HG03159 (cell line): ENCODE measurements around the gene ORM1.
"Not testable (repeated sequence)": the region's sequence is repeated elsewhere in the genome, so short reads cannot be mapped to it uniquely, and the experiment has no call there.

Source experiments
- ATAC-seq: cut with Tn5 transposase; IDR thresholded peaks from one replicate; pipeline ENCODE4 v1.9.1; 2021; ENCODE audit warnings: mild to moderate bottlenecking, moderate library complexity; ENCODE audit not compliant: unreplicated experiment

Gene ORM1

DNA sequence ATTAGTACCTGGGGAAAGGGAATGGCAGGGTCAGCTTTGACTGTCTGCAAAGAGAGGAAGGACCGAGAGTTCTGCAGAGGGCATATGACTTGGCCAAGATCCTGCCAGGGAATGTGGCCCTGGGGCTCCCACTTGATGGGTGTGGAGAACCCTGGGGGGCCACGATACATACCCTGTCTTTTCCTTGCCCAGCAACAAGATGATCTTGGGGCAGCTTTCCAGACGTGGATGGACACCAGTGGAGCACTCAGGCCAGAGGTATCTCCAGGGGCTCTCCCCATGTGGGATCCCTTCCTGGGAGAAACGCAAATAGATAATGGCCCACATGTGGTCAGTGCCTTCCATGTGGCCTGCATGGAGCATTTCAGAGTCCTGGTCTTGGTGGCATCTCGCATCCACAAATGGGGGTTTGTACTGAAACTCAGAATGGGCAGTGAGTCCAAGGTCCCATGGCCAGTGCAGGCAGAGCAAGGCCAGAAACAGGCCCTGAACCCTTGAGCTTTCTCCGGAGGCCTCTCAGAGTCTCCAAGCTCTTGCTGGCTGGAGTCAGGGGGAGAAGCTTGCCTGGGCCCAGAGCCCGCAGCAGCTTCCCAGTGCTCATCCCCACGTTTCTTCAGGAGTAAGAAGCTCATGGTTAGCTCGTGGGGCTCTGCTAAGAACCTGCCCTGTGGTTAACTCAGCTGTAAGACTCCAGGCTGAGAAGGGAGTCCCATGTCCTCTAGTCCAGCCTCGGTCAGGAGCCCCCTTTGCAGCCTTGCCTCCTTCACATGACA lies 18.3 kb upstream of the ORM1 start:
- ATAC-seq, result no peak

DNA sequence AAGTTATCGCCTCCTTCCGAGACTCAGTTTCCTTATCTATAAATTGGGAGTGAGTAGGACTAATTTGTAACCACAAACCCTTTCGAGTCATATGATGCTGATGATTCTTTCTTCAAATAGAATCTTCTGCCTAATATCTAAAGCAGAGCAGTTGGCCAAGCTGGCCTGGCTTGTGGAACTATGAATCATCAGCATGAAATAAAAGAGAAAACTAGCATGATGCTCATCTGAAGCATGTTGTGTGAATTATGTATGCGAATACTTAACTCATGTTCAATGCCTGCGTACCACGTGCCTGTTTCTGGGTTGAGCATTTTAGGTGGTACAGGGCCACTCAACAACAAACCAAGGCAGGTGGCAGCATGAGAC lies 15.0 kb upstream of the ORM1 start:
- no peak for ATAC-seq

DNA sequence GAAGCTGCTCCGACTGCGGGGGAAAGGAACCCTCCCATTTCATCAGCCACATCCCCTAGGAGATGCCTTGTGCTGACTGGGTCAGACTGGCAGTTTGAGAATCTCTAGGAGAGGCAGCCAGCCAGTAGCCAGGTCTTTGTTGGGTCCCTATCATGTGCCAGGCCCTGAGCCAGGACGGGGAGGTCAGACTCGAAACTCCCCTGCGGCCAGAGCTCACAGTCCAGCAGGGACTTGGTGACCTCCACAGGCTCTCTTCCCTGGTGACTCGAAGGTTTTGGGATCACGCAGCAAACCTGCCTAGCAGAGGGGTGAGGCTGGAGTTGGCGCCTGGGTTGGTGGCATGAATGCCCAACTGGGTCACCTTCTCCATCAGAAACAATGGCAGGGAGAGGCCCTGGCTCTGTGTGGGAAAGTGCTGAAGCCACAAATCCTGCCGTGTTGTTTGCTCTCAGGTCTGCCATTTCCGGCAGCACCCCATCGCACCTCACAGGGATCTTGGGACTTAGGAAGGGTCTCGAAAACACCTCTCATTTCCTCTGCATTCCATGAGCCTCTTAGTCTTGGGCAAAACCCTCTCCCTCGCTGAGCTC lies 14.4 kb upstream of the ORM1 start:
- no peak for ATAC-seq

DNA sequence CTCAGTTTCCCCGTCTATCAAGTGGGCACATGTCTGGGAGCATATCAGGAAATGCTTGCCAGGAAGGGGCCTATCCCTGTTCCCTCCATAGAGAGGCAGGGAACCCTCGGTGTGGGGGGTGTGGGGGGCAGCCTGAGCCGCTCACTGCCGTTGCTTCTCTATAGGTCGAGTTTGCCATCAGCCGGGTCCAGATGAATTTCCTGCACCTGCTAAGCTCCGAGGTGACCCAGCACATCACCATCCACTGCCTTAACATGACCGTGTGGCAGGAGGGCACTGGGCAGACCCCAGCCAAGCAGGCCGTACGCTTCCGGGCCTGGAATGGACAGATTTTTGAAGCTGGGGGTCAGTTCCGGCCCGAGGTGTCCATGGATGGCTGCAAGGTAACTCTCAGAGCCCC lies 13.8 kb upstream of the ORM1 start:
- no peak for ATAC-seq

DNA sequence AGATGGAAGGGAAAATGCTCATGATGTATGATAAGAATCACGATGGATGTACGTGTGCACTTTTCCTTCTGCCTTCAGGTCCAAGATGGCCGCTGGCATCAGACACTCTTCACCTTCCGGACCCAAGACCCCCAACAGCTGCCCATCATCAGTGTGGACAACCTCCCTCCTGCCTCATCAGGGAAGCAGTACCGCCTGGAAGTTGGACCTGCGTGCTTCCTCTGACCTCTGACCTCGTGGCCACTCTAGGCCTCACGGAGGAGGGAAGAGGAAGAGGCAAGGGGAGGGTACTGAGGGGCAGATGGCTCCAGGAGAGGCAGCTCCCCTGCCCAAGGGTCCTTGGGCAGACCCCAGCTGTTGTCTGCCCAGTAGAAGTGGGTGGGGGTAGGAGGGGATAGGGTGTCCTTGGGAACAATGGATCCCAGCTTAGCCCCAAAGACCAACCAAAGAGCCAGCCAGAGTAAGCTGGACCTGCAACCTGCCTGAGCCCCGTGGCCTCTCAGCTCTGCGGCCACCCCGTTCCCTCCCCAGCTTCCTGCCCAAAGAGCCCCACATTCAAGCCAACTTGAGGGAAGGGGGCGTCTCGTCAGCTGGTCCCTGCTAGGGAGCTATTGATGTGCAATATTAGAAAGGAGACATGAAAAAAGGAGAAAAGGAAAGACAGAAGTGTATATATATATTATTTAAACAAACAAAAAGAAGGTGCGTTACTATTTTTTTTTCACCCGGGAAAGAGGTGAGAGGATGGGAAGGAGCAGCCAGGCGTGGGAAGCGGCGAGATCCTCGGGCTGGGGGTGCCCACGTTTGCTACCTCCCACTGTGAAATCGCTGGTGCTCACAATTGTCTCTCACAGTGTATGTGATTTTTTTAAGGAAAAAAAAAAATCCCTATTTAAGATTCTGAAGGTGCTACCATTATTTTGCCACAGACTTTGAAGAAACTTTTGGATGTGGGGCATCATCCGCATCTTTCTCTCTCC lies 12.1 kb upstream of the ORM1 start:
- ATAC-seq, result no peak

DNA sequence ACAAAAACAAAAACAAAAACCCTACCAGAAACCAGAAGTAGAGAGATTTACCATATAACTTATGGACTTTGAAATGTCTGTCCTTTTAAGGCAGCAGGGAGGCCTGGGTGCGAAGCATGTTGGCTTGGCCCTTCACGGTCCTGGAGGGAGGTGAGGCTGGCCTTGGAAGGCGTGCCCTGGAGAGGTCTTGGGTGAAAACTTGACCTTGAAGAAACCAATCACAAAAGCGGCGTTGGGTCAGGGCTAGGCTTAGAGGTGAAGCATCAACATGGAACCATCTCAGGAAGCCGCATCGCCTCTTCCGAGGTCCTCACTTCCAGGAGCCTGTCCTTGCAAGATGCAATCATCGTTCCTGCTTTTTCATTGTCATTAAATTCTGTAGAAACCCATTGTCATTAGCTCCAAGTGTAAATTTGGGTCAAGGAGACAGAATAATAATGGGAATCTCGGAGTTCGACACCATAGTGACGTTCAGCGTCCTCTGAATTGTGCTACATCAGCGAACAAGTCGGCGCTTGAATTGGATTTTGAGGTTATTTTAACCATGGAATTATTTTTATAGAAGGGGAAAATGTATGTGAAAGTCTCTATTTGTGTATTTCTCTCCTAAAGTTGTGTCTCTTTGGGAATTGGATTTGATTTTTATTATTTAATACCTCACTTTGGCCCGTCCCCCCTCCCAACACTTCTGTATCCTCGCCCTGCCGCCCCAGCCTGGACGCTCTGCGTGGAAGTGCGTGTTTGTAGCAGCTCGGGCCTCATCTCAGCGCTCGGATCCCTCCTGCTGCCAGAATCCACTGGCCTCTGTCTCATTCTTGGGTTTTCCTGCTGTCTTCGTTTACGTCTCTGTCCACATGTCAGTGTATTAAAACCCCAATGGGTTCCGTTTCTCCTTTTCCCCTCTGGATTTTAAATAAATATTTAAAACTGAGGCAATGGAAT lies 11.1 kb upstream of the ORM1 start:
- no peak for ATAC-seq

DNA sequence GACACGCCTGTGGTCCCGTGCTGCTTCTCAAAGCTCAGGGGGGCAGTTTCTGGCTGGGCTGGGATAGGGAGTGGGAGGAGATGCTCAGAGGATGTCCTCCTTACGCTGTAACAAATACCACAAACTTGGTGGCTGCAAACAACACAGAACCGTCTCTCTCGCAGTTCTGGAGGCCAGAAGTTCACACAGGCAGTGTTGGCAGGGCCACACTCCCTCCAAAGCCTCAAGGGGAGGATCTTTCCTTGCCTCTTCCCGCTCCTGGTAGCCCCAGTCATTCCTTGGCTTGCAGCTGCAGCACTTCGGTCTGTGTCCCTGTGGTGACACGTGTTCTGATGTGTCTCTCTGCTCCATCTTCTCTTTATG lies 10.4 kb upstream of the ORM1 start:
- ATAC-seq, result no peak

DNA sequence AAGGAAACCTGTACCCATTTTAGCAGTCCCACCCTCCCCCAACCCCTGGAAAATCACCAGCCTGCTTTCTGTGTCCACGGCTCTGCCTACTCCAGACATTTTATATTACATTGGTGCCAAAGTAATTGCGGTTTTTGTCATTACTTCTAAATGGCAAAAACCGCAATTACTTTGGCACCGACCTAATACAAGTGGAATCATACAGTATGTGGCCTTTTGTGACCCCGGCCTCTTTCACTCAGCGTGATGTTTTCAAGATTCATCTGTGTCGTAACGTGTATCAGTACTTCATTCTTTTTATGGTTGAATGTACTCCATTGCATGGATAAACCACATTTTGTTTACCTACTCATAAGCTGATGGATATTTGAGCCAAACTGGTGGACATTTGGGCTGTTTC lies 9.7 kb upstream of the ORM1 start:
- no peak for ATAC-seq

DNA sequence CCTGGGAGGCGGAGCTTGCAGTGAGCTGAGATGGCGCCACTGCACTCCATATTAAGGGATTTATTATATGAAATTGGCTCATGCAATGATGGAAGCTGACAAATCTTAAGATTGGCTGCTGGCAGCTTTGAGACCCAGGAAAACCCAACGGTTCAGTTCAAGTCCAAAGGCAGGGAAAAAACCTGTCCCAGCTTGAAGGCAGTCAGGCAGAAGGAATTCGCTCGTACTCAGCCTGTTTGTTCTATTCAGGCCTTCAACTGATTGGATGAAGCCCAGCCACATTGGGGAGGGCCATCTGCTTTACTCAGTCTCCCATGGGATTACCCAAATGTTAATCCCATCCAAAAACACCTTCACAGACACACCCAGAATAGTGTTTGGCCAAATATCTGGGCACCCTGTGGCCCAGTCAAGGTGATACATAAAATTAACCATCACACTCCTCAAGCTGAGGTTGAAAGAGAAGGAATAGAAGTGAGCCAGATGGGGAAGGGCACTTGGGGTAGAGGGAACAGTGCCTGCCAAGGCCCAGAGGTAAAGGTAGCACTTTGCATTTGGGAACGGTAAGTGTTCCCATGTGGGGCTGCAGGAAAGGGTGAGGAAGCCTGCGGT lies 8.5 kb upstream of the ORM1 start:
- no peak for ATAC-seq

DNA sequence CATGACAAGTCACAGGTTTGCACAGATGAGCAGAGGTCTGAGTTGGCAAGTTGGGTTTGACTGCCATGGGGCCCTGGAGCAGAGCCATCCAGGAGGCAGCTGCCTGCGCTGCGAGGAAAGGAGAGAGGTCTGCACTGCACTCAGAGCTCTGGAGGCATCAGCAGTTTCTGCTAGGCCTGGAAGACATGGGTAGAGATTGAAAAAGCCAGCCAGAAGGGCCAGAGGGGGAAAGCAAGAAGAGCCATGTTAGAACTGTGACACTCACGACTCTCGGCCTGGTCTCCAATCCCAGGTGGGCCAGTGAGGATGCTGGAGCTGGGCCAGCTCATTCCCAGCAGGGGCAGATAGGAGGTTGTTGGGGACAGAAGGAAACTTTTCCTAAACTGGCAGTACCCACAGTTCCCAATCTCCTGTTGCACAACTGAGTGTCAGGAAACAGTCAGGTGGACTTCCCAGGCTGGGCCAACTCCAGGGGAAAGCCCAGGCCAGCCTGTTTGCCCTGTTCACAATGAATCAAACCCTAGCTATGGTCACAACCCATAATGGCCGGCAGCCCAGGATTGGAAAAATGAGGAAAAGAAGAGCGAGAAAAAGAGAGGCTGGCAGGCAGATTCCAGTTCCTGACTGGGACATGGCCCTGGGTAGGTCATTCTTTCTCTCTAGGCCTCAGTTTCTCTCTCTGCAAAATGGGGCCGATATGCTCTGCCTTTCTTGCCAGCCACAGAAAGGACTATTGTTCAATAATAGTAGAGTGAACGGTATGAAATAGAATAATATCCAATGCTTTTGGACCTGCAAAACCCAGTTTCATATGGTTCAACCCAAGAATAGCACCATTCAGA lies 7.8 kb upstream of the ORM1 start:
- no peak for ATAC-seq

DNA sequence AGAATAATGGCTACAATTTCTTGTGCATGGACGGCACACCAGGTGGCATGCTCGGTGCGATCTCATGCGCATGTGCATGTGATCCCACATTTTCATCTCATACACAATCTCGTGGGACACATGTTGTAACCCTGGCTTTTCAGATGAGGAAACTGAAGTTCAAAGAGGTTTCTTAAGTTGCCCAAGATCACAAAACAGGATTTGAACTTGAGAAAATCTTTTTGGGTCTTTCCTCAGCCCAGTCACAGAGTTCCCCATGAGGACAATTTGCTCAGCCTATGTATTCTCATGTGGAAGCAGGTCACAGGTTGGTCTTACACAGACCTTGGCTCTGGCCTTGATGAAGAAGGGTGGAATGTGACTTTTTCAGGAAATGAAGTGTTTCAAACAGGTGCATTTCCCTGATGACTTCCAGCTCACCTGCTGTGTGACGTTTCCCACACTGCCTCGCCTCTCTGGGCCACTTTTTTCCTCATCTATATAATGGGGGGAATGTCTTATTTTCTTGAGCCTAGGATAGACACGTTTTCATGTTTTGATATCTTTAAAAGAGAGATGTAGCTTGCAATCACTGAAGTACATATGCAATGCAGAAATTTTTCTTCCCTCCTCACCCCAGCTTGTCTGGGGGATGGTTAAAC lies 7.1 kb upstream of the ORM1 start:
- no peak for ATAC-seq

DNA sequence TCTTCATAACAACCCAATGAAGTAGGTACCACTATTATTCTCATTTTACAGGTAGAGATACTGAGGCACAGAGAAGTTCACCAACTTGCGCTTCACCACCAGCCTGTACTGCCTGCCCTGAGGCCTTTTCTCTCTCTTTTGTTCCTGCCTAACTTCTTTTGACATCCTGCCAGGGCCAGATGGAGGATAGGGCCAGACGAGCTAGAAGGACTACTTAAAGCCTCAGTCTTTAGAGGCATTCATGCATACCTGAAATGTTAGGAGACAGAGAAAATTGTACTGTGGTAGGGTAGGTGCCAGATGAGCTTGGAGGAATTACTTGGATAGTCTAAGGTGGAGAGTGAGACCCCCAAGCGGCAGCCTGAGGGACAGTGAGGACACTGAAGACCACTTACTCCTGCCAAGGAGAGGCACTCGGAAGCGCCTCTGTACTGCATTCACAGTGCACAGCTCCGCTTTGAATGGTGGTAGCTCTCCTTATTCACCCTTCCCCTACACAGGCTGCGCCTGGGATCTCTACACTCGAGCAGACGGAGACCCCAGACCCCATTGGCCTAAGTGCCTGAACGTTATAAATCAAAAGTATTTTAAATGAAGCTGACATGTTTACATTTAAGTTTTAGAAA lies 6.2 kb upstream of the ORM1 start:
- ATAC-seq, result no peak

DNA sequence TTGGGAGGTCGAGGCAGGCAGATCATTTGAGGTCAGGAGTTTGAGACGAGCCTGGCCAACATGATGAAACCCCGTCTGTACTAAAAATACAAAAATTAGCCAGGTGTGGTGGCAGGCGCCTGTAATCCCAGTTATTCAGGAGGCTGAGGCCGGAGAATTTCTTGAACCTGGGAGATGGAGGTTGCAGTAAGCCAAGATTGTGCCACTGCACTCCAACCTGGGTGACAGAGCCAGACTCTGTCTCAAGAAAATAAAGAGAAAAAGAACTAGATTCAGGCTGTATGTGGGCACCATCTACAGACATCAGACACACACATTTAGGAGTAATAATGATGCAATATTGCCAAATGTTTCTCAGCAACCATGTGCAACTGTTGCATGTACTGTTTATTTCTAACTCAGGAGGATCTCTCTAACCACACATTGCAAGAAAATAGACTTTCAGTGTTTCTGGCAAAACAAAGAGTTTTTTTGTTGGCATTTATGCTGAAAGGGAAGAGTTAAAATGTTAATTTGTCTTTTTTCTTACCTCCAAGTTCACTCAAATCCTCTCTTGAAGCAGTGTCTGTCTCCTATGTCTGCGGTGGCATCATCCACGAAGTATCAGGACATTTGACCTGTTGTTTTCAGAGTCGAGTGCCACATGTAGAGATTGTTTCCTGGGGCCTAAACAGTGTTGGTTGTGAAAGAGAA lies 5.1 kb upstream of the ORM1 start:
- ATAC-seq, result no peak

DNA sequence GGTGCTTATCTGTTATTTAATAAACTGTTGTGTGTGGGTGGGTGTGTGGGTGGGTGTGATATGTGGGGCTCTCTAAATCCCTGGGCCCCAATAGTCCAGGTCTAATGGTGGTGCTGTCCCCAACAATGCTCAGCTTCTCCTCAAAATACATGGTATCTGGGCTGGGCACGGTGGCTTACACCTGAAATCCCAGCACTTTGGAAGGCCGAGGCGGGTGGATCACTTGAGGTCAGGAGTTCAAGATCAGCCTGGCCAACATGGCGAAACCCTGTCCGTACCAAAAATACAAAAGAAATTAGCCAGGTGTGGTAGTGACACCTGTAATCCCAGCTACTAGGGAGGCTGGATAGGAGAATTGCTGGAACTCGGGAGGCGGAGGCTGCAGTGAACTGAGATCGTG lies 4.5 kb upstream of the ORM1 start:
- ATAC-seq, result no peak

DNA sequence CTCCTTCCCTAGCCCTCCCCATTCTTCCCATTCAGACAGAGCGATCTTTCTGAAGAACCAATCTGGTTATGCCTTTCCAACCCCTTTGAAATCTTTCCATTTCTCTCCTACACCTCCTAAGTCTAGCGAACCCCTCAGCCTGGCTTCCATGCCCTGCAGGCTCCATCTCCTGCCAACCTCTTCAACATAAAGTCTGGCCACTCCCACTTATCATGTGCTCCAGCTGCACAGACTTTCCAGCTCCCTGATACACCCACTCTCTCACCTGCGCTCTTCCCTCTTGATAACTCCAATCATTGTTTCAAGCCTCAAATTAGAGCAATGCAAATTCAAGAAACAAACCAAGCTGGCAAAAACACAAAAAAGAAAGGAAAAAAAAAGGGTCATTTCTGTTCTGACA lies 3.8 kb upstream of the ORM1 start:
- no peak for ATAC-seq

DNA sequence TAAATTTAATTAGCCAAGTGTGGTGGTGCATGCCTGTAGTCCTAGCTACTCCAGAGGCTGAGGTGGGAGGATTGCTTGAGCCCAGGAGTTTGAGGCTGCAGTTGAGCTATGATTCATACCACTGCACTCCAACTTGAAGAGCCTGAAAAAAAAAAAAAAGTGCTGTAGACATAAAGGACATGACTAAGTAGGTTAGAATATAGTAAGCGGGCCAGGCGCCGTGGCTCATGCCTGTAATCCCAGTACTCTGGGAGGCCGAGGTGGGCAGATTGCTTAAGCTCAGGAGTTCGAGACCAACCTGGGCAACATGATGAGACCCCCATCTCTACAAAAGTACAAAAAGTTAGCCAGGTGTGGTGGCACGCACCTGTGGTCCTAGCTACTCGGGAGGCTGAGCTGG lies 2.2 kb upstream of the ORM1 start:
- ATAC-seq, result not testable (repeated sequence)

DNA sequence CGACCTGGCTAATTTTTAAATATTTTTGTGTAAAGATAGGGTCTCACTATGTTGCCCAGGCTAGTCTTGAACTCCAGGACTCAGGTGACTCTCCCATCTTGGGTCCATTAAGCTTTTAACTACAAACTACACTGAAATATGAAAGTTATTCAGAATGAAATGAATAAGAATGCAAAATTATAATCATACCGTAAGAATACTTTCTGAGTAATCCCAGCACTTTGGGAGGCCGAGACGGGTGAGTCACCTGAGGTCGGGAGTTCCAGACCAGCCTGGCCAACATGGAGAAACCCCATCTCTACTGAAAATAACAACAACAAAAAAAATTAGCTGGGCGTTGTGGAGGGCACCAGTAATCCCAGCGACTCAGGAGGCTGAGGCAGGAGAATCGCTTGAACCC lies 1.1 kb upstream of the ORM1 start:
- ATAC-seq, result no peak
